K562 (cell line): ENCODE results near the gene MT1M. TPM values are rescaled to one million over a fixed set of nuclear protein-coding genes. Genes with fewer than 3 reads are reported as not detected.
A peak's percentile ranks its signal among the peaks of the same experiment; 100 is the strongest.

Experiments
- ATAC-seq: fragments of 200-7000 bp; cut with Tn5 transposase; 3 replicates; pipeline ENCODE4 v1.9.1; 2020; ENCODE audit warnings: moderate library complexity
- BruUV-seq: library from RNA; stranded (reverse); fragments of 400-500 nt; replicated peaks from 2 replicates; lab custom pipeline; 2021; lab: Mats Ljungman, UMichigan
- CTCF ChIA-PET: fragments of 300-600 bp; formaldehyde crosslinking; extraction: SDS; loops from one replicate; lab custom pipeline; 2021; ENCODE audit warnings: low intra/inter-chr PET ratio; lab: Yijun Ruan, JAX
- POLR2A ChIA-PET: fragments of 300-600, 350-650 bp; sonication (Branson Sonifier 250); formaldehyde crosslinking; extraction: SDS; loops from one replicate; lab custom pipeline; 2021; ENCODE audit warnings: antibody characterized with exemption, inconsistent platforms; lab: Yijun Ruan, JAX
- DNase-seq, 4 experiments: peaks; one replicate each; pipeline versions ENCODE4 v3.0.0 to v3.0.0-alpha.2; 2011 to 2018; ENCODE audit warnings: low spot score in 3 of 4, mixed read lengths in 3 of 4; ENCODE audit errors: extremely low read depth in 1 of 4
- FAIRE-seq: peaks from 2 replicates; lab custom pipeline; 2011; peaks lifted over from hg19 to GRCh38; lab: Jason Lieb, UNC
- H2AFZ ChIP-seq: 2 replicates; pipeline ENCODE4 v1.6.0; 2011; ENCODE audit warnings: low read depth, low read length, control low read depth, inconsistent platforms
- H3K27ac ChIP-seq: fragments of 200-600 bp; 3 replicates; pipeline ENCODE4 v1.8.0; 2011; ENCODE audit warnings: low read depth, mild to moderate bottlenecking, control low read depth, inconsistent platforms, low read length, moderate library complexity, mixed read lengths; ENCODE audit errors: extremely low read depth
- H3K27me3 ChIP-seq, 2 experiments: fragments of 300-600 bp in 1 of 2; 2 replicates in 1 of 2; 3 replicates in 1 of 2; pipeline versions ENCODE4 v1.6.0 to v1.8.0; 2011; ENCODE audit warnings: inconsistent platforms in 2 of 2, low read length in 2 of 2, mild to moderate bottlenecking in 1 of 2, mixed read lengths in 1 of 2, moderate library complexity in 1 of 2; ENCODE audit not compliant: control insufficient read depth in 2 of 2, insufficient read depth in 2 of 2
- H3K36me3 ChIP-seq: fragments of 300-600 bp; 3 replicates; pipeline ENCODE4 v1.8.0; 2011; ENCODE audit warnings: mild to moderate bottlenecking, low read length, inconsistent platforms; ENCODE audit not compliant: control insufficient read depth, insufficient read depth
- H3K4me1 ChIP-seq, 2 experiments: fragments of 200-600 bp in 1 of 2; replicated peaks in 1 of 2; 2 replicates in 1 of 2; 3 replicates in 1 of 2; pipeline versions ENCODE4 v1.5.1 to v1.8.0; 2011; ENCODE audit warnings: inconsistent platforms in 2 of 2, low read length in 2 of 2, mild to moderate bottlenecking in 1 of 2, mixed read lengths in 1 of 2, moderate library complexity in 1 of 2; ENCODE audit not compliant: control insufficient read depth in 2 of 2, insufficient read depth in 2 of 2
- H3K4me2 ChIP-seq: 2 replicates; pipeline ENCODE4 v1.6.1; 2011; ENCODE audit warnings: low read length, control low read depth, inconsistent platforms, mixed read lengths; ENCODE audit not compliant: insufficient read depth
- H3K4me3 ChIP-seq: fragments of 200-600 bp; sonication (generic), shearing (Covaris generic); 2 replicates; pipeline ENCODE4 v1.5.1; 2016; ENCODE audit warnings: control low read depth, inconsistent platforms
- H3K79me2 ChIP-seq: fragments of 200-600 bp; 3 replicates; pipeline ENCODE4 v1.8.0; 2011; ENCODE audit warnings: low read length, inconsistent platforms; ENCODE audit not compliant: control insufficient read depth, insufficient read depth
- H3K9ac ChIP-seq, 2 experiments: 2 replicates each; pipeline versions ENCODE4 v1.6.0 to v1.6.1; 2011; ENCODE audit warnings: low read depth in 2 of 2, low read length in 2 of 2, control low read depth in 1 of 2, inconsistent platforms in 1 of 2, mild to moderate bottlenecking in 1 of 2, mixed read lengths in 1 of 2; ENCODE audit not compliant: insufficient read depth in 1 of 2
- H3K9me1 ChIP-seq: one replicate; pipeline ENCODE4 v1.6.0; 2011; ENCODE audit warnings: inconsistent platforms, mild to moderate bottlenecking, low read length, moderate library complexity; ENCODE audit not compliant: control insufficient read depth, insufficient read depth
- H3K9me3 ChIP-seq: replicated peaks from 2 replicates; pipeline ENCODE4 v1.5.1; 2011; ENCODE audit warnings: low read depth, low read length, inconsistent platforms; ENCODE audit not compliant: control insufficient read depth, insufficient read depth
- H4K20me1 ChIP-seq: replicated peaks from 2 replicates; pipeline ENCODE4 v1.6.1; 2011; ENCODE audit warnings: low read length, inconsistent platforms, mixed read lengths; ENCODE audit not compliant: control insufficient read depth, insufficient read depth
- TRIM24 ChIP-seq, 2 experiments: fragments of 450-650 bp; IDR thresholded peaks; 2 replicates each; pipeline ENCODE4 v1.6.1; 2016
- ZNF175 ChIP-seq: fragments of 200-800 bp; sonication (Bioruptor generic); IDR thresholded peaks from 2 replicates; pipeline ENCODE4 v1.6.1; 2016; ENCODE audit warnings: low read depth, mild to moderate bottlenecking, missing genetic modification characterization, missing compliant biosample characterization
- WGBS: fragments of 100-300 bp; shearing (Covaris generic); methylation state at CpG from one replicate; pipeline ENCODE4 v1.1.6; 2016; ENCODE audit warnings: low coverage, mixed read lengths; ENCODE audit not compliant: insufficient coverage; ENCODE audit errors: missing lambda C conversion rate; 5-methylcytosine and 5-hydroxymethylcytosine counted together
- in situ Hi-C: fragments of 300-500 bp; cut with MboI; formaldehyde crosslinking; loops from 4 replicates; pipeline ENCODE4 v1.15.0; 2018; ENCODE audit warnings: inconsistent platforms, mixed read lengths
- intact Hi-C: fragments of 100-400 bp; cut with micrococcal nuclease; formaldehyde crosslinking; loops from 2 replicates; pipeline ENCODE4 v1.14.2; 2022
- polyA plus RNA-seq, 8 experiments: library from polyadenylated mRNA; depleted of rRNA in 4 of 8; stranded (reverse) in 5 of 8; unstranded in 3 of 8; fragments of >200 nt; fragmentation: Nextera tagmentation in 2 of 8; fragmentation: Illumina TruSeq in 1 of 8; extraction: Ambion mirVana in 2 of 8; extraction: Trizol in 1 of 8; gene quantifications; 2 replicates each; pipeline versions ENCODE4 v1.2.1 to v1.2.3, GENCODE V29; 2011 to 2014; ENCODE audit warnings: inconsistent platforms in 1 of 8, missing spikeins in 1 of 8
- total RNA-seq, 7 experiments: library from RNA; depleted of rRNA in 6 of 7; stranded (reverse); fragments of >200 nt in 6 of 7; fragmentation: Illumina TruSeq in 2 of 7; extraction: Trizol in 2 of 7; gene quantifications; 2 replicates each; pipeline versions ENCODE4 v1.2.1 to v1.2.3, GENCODE V29; 2011 to 2021; ENCODE audit warnings: low replicate concordance in 1 of 7
- TF ChIP-seq, protein P1 (sequence below): fragments of 200-800 bp; sonication (Bioruptor generic); IDR thresholded peaks from 2 replicates; pipeline ENCODE4 v1.6.1; 2017; ENCODE audit warnings: missing genetic modification characterization, missing compliant biosample characterization
- TF ChIP-seq, protein P2 (sequence below): fragments of 450-650 bp; formaldehyde crosslinking; IDR thresholded peaks from 2 replicates; pipeline ENCODE4 v1.4.0; 2022; ENCODE audit warnings: mild to moderate bottlenecking, moderate library complexity

Gene MT1M
- total and polyA plus RNA-seq, 9 of the 15 experiments (the other 6 are each of a cell fraction or from before 2014, with no cell fraction given), result not detected

GRCh38 chr16:56675685-56676210, 43.3 kb downstream of the MT1M start:
- intact Hi-C loops, result no loop called here
- 10% methylated on average over 31 of the region's 32 CpGs for WGBS

More at GRCh38 chr16:56675685-56676210, 43.3 kb downstream of the MT1M start:
- CTCF ChIA-PET, result interaction anchor here (0.5 kb wide), 1 partner anchor 24 kb away, joined by 5 read pairs; no protein-coding TSS in a partner anchor
- in situ Hi-C loops, result no loop called here
- POLR2A ChIA-PET, result interaction anchor here (0.7 kb wide), 1 partner anchor 10 kb away, joined by 4 read pairs; no protein-coding TSS in a partner anchor
- Histone ChIP-seq H3K9me1 (no peaks in the 10 kb centered on the region), H3K4me3 (no peak overlapping the region), H3K79me2 (no peaks in the 10 kb centered on the region), H3K27ac (no peak overlapping the region), H3K4me2 (peak overlapping the region; percentile 37; the same call in 1 of the 2 replicates), H3K9ac (no peak overlapping the region), H3K36me3 (no peaks in the 10 kb centered on the region), H3K9me3 (no peaks in the 10 kb centered on the region), H4K20me1 (peaks cover 3% of the 10 kb centered on the region; the same call in 1 of the 2 replicates), H2AFZ (no peak overlapping the region), H3K4me1 (peaks cover 0 to 6% of the 10 kb centered on the region in 2 experiments; a peak in 1 of 5 replicates), H3K27me3 (peaks cover 18 to 40% of the 10 kb centered on the region in 2 experiments)
- ATAC-seq, result no peak; the same call in 2 of the 3 replicates
- no peak for FAIRE-seq
- no TSS peak for BruUV-seq
- peak in 1 of 4 experiments; percentile 15 for DNase-seq
- TF ChIP-seq ZNF175 (CRISPR knock-in tag) (no peak), TRIM24 (IDR thresholded peaks at IDR 0.05) (no peak)
- TF ChIP-seq, protein P1, sequence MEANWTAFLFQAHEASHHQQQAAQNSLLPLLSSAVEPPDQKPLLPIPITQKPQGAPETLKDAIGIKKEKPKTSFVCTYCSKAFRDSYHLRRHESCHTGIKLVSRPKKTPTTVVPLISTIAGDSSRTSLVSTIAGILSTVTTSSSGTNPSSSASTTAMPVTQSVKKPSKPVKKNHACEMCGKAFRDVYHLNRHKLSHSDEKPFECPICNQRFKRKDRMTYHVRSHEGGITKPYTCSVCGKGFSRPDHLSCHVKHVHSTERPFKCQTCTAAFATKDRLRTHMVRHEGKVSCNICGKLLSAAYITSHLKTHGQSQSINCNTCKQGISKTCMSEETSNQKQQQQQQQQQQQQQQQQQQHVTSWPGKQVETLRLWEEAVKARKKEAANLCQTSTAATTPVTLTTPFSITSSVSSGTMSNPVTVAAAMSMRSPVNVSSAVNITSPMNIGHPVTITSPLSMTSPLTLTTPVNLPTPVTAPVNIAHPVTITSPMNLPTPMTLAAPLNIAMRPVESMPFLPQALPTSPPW (CRISPR knock-in tag), result 0 out of 2 replicates have a peak, but pooled peaks have one; percentile 16
- TF ChIP-seq, protein P2, sequence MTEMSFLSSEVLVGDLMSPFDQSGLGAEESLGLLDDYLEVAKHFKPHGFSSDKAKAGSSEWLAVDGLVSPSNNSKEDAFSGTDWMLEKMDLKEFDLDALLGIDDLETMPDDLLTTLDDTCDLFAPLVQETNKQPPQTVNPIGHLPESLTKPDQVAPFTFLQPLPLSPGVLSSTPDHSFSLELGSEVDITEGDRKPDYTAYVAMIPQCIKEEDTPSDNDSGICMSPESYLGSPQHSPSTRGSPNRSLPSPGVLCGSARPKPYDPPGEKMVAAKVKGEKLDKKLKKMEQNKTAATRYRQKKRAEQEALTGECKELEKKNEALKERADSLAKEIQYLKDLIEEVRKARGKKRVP (CRISPR knock-in tag), result no peak
